HG02759 (cell line): ENCODE measurements around the gene EXOC7.

Source experiments
- ATAC-seq: cut with Tn5 transposase; IDR thresholded peaks from one replicate; pipeline ENCODE4 v1.9.1; 2021; ENCODE audit warnings: mild to moderate bottlenecking, moderate library complexity; ENCODE audit not compliant: unreplicated experiment

Gene EXOC7, protein sequence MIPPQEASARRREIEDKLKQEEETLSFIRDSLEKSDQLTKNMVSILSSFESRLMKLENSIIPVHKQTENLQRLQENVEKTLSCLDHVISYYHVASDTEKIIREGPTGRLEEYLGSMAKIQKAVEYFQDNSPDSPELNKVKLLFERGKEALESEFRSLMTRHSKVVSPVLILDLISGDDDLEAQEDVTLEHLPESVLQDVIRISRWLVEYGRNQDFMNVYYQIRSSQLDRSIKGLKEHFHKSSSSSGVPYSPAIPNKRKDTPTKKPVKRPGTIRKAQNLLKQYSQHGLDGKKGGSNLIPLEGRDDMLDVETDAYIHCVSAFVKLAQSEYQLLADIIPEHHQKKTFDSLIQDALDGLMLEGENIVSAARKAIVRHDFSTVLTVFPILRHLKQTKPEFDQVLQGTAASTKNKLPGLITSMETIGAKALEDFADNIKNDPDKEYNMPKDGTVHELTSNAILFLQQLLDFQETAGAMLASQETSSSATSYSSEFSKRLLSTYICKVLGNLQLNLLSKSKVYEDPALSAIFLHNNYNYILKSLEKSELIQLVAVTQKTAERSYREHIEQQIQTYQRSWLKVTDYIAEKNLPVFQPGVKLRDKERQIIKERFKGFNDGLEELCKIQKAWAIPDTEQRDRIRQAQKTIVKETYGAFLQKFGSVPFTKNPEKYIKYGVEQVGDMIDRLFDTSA

DNA sequence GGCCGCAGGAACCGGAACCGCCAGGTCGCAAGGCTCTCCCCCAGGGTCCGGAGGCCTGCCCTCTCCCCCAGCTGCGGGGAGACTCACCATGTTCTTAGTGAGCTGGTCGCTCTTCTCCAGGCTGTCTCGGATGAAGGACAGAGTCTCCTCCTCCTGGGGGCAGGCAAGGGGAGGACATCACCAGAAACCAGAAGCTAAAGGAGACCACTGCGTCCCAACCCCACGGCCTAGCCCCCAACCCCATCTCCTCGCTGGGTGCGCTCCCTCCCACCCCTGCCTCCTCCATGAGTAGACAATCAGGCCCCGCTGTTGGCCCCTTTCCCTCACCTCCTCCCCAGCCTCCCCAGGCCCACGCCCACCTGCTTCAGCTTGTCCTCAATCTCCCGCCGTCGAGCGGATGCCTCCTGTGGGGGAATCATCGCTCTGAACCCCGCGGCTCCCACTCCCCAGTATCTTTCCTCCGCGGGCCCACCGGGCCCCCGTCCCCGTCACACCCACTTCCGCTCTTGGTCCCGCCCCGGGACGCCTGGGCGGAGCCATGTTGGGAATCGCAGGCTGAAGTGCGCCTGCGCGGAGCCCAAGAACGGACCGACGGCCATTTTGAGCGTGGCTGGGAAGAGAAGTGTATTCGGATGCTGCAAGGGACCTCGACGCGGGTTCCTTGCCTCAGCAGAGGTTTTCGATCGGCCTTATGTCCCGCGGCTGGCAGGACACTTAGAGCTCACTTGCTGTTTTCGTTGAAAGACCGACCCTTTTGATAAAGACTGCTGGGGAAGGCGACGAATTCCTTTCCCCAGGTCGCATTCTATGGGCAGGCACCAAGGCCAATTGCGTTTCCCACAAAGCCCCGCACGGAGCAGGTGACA, at the start of gene EXOC7:
Gene EXOC7 (minus strand): TSS at position 514 of the 866 bp plus-strand sequence. CDS start 95 bp downstream, at position 419.
- ATAC-seq: peak; percentile 90

DNA sequence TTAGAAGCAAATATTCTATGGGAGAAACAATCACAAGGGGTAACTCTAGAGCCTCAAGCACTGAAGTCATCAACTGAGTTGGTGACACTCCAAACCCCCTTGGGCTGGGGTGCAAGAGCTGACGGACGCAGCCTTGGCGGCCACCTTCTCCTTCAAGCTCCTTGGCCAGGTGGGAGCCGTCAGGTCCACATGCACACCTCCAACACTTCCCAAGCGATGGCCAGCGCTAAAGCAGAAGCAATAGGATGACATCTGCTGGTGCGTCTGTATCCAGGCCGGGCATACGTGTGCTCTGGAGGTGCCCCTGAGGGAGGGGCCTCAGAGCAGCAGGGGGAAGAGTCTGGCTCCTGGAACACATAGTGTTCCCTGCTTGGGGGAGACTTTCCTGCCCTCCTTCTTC, 49.6 kb upstream of the EXOC7 start:
- no peak for ATAC-seq

DNA sequence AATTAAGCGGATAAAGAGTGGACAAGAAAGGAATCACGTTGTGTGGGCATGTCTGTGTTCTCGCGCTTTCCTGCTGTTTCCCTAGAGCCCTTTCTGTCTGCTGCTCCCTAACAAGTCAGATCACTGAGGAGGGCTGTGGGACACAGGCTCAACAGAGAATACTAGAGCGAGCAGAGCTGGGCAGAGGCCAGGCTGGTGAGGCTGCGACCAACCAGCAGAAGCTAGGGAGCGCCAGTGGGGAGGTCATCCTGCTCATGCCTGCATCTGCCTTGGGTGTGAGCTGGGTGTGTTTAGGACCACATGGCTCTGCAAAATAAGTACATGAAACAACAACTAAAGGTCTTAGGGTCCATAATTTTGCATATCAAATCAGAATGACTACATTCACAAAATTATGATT, 49.0 kb upstream of the EXOC7 start:
- no peak for ATAC-seq

DNA sequence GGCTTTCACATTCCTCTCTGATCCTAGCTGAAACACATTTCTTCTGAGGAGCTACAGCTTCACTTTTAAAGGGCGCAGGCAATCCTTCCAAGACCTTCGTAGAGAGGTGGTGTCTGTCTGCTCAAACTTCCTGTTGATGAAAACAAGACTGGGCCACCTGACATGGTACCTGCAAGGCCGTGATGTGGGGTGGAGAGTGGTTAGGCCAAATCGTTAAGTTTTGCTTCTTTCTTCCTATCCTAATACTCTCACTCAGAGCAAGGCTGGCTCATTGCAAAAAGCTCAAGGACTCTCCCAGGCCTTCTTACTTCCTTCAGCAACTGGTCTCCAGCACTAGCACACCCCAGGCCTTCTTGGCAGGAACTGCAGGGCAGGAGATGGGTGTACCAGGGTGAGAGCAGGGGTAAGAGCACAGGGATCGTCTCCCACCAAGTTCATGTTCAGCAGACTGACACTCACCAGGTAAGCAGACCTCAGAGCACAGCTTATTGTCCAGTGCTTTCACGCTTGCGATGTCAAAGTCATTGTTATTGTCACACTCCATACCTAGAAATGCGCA, 48.4 kb upstream of the EXOC7 start:
- no peak for ATAC-seq

DNA sequence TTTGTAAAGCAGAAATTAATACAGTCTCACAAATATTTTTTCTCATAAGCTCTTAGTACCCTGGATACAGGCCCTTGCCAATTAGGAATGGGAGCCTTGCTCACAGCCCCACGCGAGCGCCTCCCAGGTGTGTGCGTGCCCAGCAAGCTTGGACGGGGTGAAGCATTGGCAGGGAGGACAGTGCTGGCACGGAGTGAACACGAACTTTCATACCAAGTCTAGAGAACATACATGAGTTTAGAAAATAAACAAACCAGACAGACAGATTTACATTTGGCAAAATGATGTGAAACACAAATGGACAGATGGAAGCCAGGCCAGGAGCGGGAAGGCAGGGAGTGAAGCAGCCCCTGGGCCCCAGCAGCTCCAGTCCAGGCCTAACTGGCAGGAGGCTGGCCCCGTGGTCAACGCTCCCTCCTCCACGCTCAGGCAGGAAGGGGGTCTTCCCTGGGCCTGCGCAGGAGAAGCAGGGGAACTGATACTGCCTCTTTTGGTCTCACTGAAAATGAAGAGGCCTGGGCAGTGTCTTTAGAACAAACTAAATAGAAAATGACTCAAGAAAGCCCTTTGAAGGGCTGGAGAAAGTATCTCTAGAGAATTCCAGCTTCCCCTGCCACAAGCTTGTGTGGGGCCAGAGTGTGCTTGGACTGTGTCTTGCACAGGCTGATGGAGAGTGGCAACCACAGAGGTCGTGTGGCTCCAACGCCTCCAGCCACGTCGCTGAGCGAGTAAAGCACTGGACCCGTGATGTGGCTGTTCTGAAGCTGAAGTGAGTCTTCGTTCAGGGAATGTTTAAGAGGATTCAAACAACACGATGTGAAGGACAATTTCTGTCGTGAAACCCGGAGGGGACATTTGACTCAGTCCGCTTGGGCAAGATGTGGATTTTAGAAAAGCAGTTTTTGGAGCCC, 47.4 kb upstream of the EXOC7 start:
- ATAC-seq: no peak

DNA sequence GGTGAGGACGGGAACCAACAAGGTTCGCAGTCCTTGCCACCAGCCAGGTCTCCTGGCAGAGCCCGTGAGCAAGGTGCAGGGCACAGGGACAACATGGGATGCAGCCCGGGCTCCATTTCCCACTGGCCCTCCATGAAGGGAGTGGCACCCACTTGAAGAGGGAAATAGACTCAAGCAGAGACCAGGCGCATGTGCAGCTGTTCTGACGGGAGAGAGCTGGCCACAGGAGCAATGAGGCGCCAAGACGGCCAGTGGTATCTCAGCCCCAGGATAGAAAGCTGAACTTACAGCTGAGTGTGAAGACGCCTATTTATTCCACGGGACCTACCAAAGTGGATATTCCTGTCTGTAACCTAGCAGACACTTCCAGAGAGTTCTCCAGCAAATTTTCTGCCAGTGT, 45.6 kb upstream of the EXOC7 start:
- no peak for ATAC-seq

DNA sequence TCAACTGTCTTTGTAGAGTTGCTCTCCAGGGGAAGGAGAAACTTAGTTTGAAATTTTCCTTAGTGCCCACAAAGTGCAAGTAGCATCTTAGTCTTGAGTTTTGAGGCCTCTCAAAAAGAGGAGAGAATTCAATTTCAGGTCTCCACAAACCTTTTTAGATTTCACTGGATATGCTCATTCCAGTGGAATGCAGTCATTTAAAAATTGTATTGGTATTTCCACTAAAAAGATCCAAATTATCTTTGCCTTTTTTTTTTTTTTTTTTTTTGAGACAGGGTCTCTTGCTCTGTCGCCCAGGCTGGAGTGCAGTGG, 44.4 kb upstream of the EXOC7 start:
- no peak for ATAC-seq

DNA sequence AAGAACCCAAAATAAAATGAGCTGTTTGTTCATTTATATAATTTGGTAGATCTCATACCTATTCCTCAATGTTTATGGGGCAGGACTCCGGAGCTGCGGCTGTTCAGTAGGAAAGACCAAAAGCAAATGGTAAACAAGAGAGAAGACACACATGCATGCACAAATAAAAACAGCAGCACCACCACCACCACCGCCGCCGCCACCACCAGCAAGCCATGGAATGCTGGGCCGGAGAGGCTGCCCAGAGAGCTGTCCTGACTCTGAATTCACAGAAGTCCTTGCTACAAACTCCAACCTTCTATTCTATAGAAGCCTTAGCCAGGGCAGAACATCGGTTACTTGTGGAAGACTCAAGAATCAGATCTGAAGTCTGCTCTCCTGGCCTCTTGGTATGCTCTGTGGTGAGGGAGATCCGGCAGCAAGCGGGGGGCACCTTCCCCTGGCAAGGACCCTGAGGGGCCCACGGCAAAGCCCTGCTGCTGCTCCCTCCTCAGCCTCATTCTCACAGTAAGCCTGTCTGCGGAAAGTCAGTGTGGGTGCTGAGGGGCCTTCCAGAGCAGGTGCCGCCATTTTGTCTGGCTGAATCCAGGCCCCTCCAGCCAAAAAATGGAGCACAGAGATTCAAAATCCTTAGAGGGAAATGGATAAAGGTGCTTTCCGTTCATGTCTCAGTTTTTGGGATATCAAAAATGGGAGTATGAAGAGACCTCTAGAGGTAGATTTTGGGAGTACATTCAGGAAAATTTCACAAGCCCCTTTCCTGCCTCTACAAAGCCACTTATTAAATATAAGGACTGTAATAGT, 43.8 kb upstream of the EXOC7 start:
- no peak for ATAC-seq

DNA sequence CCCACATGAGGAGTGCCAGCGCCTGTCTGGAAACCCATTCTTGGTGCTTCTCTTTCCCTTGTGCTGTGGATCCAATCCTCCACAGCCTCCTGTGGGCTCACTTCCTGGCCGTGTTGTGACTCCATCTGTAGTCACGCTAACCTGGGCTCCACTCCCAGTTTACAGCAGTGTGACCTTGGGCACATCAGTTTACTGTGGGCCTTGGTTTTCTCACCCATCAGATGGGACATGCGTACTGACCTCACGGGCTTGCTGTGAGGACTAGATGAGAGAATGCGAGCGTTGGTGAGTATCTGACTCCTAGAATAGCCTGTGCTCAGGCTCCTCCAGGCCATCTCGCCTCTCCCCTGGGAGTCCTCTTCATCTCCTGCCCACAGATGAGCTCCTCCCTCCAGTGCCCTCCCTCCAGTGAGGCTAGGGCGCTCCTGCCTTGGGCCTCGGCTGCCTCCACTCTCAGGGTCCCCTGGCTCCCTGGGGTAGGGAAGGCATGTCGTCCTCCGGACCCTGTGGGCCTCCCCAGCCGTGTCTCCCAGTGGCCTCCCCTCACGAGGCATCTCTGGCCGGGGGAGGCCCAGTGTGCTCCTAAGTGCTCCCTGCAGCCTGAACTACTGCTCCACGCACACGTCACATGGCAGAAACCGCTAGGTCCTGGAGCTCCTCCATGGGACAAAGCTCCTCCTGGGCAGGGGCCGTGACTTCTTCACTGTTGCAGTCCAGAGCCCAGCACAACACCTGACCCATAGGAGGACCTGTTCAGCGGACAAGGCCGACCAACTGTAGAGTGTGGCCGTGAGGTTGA, 42.7 kb upstream of the EXOC7 start:
- ATAC-seq: no peak

DNA sequence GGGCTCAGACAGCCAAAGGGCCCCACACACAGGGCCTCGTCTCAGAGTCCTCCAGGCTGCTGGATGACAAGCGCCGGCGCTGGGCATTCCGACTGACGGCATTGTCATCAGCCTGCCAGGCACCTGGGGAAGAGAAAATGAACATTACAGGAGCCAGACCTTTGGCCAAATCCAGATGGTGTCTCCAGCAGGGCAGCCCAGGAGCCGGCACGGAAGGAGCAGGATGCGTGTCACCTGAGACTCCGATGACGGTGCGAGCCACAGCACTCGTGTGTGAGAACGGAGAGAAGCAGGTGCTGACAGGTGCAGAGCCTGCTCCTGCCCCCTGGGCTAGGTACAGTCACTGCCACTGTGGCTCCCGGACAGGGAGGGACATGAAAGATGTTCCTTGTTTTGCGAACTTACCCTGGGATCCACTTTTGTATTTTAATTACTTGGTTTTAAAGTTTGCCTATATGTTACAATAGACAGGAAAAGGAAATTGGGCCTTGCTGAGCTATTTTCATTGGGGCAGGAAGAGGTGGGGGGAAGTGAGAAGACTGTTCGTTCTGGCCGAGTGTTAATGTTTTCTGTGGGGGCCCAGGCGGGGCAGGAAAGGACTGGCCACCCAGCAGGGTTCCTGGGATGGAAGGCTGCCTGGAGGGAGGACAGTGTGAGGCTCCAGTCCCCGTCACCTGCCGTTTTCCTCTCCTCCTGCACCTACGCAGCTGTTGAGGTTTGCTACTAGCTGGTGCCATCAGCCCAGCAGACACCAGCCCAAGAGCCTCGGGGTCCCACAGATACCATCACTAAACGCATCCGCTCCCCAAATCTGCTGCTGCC, 41.9 kb upstream of the EXOC7 start:
- no peak for ATAC-seq

DNA sequence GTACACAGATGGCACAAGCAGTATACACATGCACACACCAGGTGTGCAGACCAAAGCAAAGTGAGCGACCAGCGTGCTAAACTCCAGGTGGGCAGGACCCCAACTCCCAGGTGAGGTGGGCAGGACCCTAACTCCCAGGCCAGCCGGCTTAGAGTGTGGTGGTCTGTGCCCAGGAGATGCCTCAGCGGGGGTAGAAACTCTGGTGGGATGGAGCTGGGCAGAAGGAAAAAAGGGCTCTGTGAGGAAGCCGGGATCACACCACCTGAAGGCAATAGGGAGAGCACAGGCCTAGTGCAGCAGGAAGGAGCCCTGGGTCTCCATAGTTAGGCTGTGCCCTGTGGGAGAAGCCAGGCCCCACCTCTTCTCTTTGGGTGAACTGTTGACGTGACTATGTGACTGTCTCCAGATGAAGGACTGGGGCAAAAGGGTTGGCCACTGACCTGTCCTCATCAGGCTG, 39.0 kb upstream of the EXOC7 start:
- ATAC-seq: no peak

DNA sequence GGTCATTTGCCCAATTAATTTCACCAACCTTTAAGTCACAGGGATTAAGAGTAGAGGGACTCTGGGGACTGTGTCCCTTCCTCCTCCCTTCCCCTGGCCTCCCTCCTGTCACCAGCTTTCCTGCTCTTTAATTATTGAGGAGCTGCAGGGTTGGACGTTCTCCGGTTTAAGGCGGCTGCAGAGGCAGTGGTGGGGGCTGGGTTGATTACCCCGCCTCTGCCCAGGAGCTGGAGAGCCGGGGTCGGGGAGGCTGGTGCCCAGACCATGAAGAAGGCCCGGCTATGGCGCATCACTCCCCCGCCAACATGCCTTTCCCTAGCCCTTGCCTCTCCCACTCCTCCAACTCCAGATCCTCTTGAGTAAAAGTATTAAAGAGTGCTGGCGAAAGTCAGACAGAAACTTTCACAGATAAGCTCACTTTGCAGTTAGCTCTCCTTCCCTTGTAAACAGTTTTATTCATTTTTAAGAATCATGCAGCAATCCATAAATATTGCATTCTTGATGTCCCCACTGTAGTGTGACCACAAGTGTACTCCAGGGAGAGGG, 38.5 kb upstream of the EXOC7 start:
- no peak for ATAC-seq

DNA sequence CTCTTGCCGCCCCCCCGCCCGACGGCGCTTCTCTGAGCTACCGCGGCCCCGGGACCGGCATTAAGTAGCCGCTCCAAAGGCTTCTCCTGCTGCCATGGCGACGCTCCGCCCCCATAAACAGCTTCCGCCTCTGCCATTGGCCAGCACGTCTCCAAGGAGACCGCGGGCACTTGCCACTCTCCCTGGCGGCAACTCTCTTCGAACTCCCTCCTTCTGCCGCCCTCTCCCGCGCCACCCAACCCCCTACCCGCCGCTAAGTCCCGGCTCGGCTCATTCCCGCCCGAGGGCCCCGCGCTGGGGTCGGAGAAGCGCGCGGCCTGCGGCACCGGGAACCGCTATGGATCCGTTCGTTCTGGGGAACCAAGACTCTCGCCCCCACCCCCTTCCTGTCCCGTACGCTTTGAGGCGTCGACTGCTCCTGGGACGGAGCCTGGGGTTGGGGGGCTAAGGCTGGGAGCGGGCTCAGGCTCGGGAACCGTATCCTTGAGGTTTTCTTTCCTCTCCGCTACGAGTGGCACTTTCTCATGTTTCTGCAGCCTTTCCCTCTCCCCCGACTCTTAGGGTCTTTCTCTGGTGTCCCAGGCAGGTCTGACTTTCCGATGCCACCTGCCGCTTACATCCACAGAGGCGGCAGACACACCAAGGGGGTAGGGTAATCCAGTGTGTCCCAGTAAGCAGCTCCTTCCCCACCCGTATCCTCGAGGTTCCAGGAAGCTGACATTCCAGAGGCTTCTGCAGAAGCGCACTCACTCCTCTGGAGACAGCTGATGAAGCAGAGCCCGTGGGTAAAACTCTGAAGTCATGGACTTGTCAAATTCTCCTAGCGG, 37.8 kb upstream of the EXOC7 start, which contains the start of gene FOXJ1:
Gene FOXJ1 (minus strand): TSS at position 34 of the 827 bp plus-strand sequence. CDS start 850 bp downstream, outside the sequence.
- peak; percentile 78 for ATAC-seq

DNA sequence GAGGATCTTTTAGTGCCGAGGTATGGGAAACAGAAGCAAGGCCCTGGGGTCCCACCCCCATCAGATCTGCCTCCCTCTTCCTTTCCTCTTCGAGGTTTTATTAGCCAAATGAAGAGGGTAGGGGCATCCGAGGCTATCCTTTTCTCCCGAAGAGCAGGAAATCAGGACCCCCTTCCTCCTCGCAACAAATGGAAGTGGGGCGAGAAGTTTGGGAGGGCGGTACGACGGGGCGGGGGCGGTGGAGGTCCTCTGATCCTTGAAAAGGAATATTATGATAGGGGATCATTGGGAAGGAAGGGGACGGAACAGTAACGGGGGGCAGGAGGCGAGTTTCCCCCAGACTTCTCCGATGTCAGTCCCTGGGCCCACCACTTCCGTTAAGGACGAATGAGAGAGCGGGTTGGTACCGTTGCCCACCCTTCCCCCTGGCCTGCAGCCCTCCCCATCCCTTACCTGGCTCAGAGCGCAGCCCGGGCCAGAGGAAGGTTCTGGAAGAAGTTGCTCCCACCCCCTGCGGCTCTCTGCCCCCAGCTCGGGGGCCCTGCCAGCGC, 37.1 kb upstream of the EXOC7 start:
- peak; percentile 14 for ATAC-seq

DNA sequence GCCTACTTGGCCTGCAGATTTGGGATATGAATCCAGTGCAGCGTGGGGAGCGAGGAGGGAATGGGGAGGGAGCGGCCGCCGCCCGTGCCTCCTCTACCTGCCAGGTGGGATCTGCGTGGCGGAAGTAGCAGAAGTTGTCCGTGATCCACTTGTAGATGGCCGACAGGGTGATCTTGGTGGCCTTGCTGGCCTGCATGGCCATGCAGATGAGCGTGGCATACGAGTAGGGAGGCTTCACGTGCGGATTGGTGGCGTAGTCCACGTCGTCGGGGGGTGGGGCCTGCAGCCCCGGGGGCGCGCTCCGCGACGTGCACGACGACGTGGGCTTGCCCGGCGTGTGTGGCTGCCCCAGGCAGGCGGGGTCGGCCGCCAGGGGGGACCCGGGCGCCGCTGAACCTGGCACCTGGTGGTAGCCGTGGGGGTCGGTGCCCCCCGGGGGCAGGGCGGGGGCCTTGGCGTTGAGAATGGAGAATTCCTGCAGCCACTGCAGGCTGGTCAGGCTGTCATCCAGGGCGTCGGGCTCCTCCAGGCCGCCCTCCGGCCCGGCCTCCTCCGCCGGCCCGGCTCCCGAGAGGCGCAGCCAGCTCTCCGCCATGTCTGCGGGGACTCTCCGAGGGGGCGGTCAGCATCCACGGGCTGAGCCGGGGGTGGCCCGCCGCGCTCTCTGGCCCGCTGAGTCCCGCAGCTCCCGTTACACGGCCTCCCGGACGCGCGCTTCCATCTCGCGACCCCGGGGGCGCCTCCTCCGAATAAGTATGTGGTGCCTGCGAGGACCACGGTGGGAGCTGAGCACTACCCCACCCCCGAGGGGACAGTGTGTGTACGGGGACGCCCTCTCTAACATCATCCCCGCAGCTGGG, 36.4 kb upstream of the EXOC7 start:
- no peak for ATAC-seq
